HG02943 (cell line): ENCODE results near the gene HNRNPL.
"Not testable (repeated sequence)": the region's sequence is repeated elsewhere in the genome, so short reads cannot be mapped to it uniquely, and the experiment has no call there.

Experiments
- ATAC-seq: cut with Tn5 transposase; IDR thresholded peaks from one replicate; pipeline ENCODE4 v1.9.1; 2021; ENCODE audit warnings: mild to moderate bottlenecking, low read depth, moderate library complexity; ENCODE audit not compliant: unreplicated experiment

HNRNPL gene

DNA sequence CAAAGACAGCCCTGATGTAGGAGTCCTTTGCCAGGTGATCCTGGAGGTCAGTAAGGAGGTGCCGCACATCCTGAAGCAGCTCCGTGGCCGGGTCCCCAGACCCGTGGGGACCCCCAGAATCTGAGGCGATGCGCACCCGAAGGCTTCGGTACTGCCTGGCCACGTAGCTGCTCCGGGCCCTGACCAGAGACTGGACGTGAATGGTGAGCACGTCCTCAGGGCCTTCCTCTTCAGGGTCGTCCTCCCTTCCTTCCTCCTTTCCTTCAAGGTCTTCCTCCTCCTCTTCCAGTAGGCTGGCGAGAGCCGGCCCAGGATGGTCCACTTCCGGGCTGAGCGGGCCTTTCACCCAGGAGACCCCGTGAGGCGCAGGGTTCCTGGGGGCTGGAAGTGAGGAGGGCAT is 20.8 kb upstream of the HNRNPL start:
- ATAC-seq: no peak

DNA sequence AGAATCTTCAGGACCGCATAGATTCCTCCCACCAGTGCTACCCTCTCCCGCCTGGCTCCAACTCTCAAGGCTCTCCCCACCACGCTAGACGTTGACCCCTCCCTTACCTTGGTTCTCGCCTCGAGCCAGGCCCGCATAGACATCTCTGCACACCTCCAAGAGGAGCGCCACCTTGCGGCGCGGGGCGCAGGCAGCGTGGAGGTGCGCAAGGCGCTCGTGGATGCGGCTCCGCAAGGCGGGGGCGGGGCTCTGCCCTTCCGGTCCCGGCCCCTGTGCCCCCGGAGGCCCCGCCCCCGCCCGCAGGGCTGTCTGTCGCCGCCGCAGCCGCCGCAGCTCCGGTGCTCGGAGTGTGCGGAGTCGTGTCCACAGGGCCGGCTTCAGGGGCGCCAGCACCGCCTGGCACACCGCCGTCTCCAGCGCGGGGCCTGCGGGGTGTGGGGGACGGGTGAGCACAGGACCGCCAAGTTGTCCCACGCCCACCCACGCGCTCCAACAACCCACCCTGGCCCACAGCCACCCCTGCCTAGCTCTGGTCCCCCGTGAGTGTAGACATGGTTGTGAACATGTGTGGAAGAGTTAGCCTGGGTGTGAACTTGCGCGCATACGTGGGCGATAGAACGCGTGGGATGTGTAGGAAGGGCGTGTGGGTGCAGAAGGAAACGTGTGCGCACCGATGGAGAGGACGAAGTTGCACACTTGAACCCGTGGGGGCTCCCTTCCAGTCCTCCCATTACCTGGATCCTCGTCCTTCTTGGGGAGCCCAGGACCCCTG is 20.2 kb upstream of the HNRNPL start:
- peak; percentile 54 for ATAC-seq

DNA sequence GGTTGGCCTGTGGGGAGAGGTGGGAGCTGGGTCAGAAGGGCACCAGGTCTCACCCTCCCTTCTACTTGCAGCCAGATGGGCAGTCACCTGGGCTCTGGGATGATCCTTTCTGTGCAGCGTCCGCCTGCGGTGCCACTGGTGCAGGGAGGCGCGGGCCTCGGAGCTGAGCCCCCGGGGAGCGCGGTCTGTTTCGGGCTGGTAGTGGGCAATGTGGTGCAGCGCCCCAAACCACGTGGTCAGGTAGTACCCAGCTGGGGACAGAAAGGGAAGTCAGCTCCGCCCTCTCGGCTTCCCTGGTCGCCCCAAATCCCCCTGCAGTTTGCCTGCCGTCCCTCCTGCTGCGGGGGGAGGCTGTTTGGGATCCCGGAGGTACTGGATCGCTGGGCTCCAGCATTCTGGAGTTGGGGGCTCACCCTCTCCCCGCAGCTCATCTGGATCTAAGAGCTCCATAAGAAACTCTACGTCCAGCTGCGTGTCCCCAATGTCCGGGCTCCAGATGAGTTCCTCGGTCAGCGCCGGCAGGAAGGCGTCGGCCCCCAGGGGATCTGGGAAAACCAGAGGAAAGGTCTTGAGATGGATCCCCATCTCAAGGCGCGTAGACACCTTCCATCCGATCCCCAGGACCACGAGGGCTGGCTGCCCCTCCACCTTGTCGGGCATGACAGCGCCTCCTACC is 19.5 kb upstream of the HNRNPL start:
- no peak for ATAC-seq

DNA sequence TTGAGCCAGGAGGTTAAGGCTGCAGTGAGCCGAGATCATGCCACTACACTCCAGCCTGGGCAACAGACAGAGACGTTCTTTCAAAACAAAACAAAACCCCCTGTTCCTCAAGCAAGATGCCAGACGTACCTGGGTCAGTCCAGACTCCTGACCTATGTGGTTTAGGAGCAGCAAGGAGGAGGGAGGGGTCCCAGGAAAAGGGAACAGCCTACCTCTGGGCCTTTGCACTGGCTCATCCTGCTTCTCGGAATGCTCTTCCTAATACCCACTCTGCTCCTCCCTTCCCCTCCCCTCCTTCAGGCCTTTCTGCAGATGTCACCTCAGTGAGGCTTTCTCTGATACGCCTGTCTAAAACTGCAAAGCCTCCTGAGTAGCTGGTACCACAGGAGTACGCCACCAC is 18.8 kb upstream of the HNRNPL start:
- ATAC-seq: no peak

DNA sequence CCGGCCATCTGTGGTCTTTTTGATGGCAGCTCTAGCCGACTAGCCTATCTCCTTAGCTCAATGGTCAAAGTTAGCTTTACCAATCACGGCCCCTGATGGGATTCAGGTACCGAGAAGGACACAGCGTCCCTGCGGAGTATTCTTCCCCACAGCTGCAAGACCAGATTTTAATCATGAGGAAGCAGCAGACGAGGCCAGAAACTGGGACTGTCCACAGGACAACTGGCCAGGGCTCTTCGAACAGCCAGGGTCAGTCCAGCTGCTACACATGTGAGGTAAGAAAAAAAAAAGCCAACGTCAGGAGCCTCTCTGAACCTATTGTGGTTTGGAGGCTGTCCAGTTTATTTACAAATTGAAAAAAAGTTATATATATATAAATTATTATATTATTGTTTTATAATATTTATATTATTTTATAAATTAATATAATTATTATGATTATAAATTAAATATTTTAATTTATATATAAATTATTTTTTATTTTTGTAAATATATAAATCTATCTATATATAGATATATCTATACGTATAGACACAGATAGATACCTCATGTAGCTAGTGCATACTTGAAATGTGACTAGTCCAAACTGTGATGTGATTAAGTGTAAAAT is 17.5 kb upstream of the HNRNPL start:
- no peak for ATAC-seq

DNA sequence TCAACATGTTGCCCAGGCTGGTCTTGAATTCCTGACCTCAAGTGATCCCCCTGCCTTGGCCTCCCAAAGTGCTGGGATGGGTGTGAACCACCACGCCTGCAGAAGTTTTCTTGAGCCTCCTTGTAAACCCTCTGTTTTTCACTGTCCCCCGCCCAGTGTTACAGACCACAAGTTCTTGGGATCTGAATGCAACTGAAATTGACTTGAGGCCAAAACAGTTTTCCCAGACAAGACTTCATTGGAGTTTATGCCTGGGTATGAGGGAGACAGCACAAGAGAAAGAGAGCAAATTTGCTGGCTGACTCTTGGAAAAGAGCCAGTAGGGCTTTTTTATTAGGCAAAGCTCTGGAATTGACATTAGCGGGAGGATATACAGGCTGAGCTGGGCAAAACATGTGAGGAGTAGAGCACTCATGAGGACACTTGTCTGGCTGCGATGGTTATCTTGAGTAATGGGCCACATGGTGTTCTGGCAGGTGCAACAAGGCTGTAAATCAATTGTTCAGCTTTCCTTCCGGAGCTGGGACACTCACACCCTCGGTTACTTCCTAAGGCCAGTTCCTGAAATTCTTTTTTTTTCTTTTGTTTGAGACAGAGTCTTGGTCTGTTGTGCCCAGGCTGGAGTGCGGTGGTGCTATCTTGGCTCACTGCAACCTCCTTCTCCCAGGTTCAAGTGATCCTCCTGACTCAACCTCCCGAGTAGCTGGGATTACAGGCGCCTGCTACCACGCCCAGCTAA is 12.7 kb upstream of the HNRNPL start:
- no peak for ATAC-seq

DNA sequence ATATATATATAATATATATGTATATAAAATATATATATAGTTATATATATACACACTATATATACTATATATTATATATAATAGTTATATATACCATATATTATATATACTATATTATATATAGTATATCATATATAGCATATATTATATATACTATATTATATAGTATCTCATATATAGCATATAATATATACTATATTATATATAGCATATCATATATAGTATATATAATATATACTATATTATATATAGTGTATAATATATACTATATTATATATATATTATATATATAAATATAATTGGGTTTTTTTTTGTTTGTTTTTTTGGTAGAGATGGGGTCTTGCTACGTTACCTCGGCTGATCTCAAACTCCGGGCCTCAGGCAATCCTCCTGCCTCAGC is 11.6 kb upstream of the HNRNPL start:
- no peak for ATAC-seq

DNA sequence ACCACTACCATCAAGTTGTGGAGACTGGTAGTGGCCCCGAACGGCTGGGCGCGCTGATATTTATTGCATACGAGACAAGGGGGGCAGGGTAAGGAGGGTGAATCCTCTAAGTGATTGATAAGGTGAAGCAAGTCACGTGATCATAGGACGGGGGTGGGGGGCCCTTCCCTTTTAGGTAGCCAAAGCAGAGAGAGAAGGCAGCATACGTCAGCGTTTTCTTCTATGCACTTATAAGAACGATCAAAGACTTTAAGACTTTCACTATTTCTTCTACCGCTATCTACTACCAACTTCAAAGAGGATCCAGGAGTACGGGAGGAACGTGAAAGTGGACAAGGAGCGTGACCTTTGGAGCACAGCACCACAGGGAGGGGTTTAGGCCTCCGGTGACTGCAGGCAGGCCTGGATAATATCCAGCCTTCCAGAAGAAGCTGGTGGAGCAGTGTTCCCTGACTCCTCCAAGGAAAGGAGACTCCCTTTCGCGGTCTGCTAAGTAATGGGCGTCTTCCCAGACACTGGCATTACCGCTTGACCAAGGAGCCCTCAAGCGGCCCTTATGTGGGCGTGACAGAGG is 9.9 kb upstream of the HNRNPL start:
- ATAC-seq: not testable (repeated sequence)

DNA sequence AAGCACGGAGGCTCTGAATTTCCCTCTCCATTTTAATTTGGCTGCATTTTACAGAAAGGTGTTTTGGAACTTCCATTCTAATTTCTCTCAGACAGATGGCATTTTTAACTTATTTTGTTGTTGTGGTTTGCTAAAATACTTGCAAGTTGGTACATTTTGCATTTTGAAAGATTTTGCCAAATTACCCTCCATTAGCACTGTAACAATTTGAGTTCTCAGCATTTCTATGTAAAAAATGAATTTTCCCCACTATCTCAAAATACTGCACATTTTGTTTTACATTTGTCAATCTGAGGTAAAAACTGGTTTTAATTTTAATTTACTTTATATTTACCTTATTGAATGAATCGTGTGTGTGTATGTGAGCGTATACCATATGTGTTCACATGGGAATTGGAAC is 7.0 kb upstream of the HNRNPL start:
- ATAC-seq: no peak

DNA sequence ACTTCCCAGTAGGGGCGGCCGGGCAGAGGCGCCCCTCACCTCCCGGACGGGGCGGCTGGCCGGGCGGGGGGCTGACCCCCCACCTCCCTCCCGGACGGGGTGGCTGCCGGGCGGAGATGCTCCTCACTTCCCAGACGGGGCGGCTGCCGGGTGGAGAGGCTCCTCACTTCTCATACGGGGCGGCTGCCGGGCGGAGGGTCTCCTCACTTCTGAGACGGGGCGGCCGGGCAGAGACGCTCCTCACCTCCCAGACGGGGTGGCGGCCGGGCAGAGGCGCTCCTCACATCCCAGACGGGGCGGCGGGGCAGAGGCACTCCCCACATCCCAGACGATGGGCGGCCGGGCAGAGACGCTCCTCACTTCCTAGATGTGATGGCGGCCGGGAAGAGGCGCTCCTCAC is 6.0 kb upstream of the HNRNPL start:
- not testable (repeated sequence) for ATAC-seq

DNA sequence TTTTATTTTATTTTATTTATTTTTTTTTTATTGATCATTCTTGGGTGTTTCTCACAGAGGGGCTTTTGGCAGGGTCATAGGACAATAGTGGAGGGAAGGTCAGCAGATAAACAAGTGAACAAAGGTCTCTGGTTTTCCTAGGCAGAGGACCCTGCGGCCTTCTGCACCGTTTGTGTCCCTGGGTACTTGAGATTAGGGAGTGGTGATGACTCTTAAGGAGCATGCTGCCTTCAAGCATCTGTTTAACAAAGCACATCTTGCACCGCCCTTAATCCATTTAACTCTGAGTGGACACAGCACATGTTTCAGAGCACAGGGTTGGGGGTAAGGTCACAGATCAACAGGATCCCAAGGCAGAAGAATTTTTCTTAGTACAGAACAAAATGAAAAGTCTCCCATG is 5.2 kb upstream of the HNRNPL start:
- ATAC-seq: not testable (repeated sequence)

DNA sequence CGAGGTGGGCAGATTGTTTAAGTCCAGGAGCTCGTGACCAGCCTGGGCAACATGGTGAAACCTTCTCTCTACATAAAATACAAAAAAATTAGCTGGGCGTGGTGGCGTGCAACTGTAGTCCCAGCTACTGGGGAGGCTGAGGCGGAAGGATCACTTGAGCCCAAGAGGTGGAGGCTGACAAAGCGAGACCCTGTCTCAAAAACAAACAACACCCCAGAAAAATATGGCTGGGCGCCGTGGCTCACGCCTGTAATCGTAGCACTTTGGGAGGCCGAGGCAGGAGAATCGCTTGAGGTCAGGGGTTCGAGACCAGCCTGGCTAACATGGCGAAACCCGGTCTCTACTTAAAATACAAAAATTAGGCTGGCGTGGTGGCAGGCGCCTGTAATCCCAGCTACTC is 3.4 kb upstream of the HNRNPL start:
- ATAC-seq: no peak

DNA sequence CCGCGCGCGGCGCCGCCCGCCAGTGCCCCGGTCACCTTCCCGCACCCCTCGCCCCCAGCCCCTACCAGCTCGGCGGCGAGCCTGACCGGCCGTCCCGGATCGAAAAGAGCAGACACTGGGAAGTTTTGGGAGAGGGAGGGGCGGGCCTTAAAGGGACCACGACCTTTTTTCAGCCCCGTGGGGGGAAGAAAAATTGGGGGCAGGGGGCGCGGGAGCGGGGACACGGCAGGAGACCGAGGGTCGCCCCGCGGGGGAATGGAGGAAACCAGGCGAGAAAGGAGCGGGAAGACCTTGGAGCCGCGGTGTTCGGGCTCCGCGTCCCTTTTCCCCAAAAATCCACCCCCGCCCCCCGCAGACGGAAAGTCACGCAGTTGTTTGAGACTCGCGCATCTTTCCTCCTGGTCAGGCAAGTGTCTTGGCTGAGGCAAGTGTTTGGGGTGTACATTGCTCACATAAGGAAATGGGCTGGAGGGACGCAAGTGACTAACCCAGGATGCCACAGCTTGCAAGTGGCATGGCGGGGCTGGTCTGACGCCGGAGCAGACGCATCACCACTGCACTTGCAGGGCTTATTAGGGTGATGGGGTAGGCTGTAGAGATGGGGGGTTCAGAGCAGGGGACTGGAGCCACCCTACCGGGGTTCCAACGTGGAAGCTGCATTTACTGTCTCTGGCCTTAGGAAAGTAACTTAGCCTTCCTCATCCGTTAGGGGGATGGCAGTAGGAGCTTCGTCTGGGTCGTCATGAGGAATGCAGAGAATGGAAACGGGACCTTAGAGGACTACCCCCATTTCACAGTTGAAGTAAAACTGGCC is 2.7 kb upstream of the HNRNPL start:
- no peak for ATAC-seq

DNA sequence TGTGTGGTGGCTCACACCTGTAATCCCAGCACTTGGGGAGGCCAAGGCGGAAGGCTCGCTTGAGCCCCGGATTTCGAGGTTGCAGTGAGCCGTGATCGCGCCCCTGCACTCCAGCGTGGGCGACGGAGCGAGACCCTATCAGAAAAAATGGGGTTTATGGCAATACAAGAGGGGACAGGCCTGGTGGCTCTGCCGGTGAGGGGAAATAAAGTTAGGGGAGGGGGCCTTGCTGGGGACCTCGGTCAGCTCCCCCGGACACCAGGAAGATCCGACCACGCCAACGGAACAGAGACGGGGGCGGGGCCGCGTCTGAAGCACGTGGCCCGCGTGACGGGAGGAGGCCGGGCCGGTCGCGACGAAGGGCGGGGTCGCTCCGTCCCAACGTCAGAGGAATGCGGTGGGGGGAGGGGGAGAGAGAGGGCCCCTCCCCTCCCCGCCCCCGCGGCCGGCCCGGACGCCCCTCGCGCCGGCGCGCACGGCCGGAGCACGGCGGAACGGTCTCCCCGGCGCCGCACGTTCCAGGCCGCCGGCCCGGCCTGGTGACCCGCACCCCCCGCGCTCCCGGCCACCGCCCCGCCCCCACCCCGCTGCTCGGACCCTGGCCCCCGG is 1.9 kb upstream of the HNRNPL start:
- ATAC-seq: no peak

DNA sequence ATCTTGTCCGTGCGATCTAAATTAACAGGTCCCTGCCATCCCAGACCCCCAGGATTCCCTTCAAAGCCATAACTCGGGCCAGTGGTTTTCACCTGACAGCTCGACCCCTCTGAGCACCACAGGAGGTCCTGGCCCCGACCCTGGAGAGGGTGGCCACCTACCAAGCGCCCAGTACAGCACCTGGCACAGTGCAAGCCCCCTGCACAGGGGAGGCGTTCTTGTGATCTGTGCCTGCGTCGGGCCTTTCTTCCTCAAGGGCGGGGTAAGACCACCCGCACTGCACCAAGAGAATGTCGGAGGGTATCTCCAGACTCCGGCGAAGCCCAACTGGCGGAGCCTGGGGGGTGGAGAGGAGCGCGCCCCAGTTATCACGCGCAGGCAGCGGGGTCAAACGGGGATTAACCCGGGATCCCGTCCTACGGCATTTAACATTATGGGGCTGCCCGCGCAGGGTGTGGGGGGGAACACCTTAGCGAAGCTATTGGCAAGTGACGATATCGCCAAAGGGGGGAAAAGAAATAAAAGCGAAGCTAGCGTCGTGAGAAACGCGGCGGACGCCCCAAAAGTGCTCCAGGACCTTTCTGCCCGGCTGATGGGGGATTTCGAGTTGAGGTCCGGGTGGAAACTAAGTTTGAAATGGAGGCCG is 1.3 kb upstream of the HNRNPL start:
- no peak for ATAC-seq

DNA sequence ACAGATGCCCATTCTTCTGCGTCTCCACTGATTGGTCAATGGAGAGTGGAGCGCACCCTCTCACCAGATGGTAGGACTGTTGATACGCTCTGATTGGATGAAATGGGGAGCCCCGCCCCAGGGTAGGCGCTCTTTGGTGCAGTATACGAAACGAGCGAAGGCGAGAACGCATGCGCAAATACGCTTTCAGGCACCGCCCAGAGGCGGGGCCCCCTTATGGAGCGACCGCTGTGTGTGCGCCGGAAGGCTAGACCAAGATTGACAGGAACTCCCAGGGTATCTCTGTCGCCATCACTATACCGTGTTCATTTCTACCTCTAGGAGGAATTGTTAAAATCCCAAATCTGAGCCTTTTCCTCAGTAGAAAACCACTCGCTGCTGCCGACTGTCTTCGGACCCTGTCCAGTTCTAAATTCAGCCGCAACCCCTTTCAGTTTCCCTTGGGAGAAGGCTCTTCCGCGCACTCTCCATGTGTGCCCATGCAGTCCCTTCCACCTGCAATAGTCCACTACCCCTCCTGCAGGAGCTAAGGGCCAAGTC is 720 bp upstream of the HNRNPL start:
- ATAC-seq: peak; percentile 63

DNA sequence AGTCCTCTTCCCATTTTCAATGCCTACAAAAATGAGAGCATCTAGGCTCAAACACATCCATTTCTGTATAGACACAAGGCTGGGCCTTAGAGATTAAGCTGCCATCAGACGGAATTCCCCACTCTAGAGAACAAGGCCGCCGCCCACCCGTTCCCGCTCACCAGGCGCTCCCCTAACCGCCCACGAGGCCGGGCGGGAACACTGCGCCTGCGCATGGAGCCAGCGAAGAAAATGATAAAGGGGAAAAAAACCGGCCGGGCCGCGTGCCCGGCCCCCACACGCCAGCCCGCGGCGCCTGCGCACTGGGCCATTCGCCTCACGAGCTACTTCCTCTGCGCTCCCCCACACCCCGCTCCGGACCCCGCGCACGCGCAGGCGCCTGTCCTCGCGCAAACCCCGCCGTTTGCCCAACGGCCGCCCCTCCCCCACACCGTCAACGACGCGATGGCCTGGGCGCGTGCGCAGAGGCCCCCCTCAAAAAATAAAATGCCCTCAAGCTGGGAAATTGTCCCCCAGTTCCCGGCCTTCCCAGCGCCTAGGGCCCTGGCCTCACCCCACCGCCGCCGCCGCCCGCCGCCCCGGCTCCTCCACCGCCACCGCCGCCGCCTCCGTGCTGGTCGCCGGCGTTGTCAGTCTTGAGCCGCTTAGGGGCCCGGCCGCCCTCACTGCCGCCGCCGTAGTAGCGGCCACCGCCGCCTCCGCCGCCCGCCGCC is 483 bp downstream of the HNRNPL start:
- peak; percentile 23 for ATAC-seq
